GM23248 (cell line): Measurements from ENCODE around the gene GLP1R.

ENCODE experiments used
- EZH2 ChIP-seq: fragments of 200-600 bp; sonication (generic); IDR thresholded peaks from 2 replicates; pipeline ENCODE4 v1.6.1; 2018; ENCODE audit warnings: antibody characterized with exemption, mild to moderate bottlenecking; ENCODE audit not compliant: insufficient read depth, poor library complexity, severe bottlenecking
- EZH2phosphoT487 ChIP-seq: fragments of 200-600 bp; sonication (generic); IDR thresholded peaks from 2 replicates; pipeline ENCODE4 v1.6.1; 2018; ENCODE audit warnings: antibody characterized with exemption, moderate library complexity, mild to moderate bottlenecking, low read depth; ENCODE audit not compliant: insufficient read depth

GRCh38 chr6:39068391-39068790 is 19.8 kb downstream of the GLP1R start:
- TF ChIP-seq EZH2 (no peak), EZH2phosphoT487 (no peak)
